MM.1S (cell line): Measurements from ENCODE around the gene KCNAB3.
A peak's percentile ranks its signal among the peaks of the same experiment; 100 is the strongest.

Experiments used
- DNase-seq: peaks from one replicate; pipeline ENCODE4 v3.0.0-alpha.2; 2015
- H2AFZ ChIP-seq: fragments of 300-600 bp; sonication (generic); 2 replicates; pipeline ENCODE4 v1.6.0; 2016; ENCODE audit warnings: antibody characterized with exemption, low read length
- H3F3A ChIP-seq: fragments of 300-600 bp; sonication (generic); 2 replicates; pipeline ENCODE4 v1.6.1; 2016; ENCODE audit warnings: mild to moderate bottlenecking, antibody characterized with exemption, low read length, moderate library complexity, mixed read lengths; ENCODE audit not compliant: insufficient read depth
- H3K27ac ChIP-seq: fragments of 300-600 bp; sonication (generic); 2 replicates; pipeline ENCODE4 v1.5.1; 2016; ENCODE audit warnings: mild to moderate bottlenecking, low read length
- H3K27me3 ChIP-seq: fragments of 300-600 bp; sonication (generic); replicated peaks from 2 replicates; pipeline ENCODE4 v1.6.0; 2016; ENCODE audit warnings: low read length; ENCODE audit not compliant: insufficient read depth
- H3K36me3 ChIP-seq: fragments of 300-600 bp; sonication (generic); replicated peaks from 2 replicates; pipeline ENCODE4 v1.6.1; 2016; ENCODE audit warnings: mild to moderate bottlenecking, low read length, mixed read lengths; ENCODE audit not compliant: insufficient read depth
- H3K4me1 ChIP-seq: fragments of 300-600 bp; sonication (generic); 2 replicates; pipeline ENCODE4 v1.6.1; 2016; ENCODE audit warnings: low read length, mixed read lengths
- H3K4me2 ChIP-seq: fragments of 300-600 bp; sonication (generic); 2 replicates; pipeline ENCODE4 v1.6.0; 2016; ENCODE audit warnings: low read depth, low read length
- H3K4me3 ChIP-seq: fragments of 300-600 bp; sonication (generic); 2 replicates; pipeline ENCODE4 v1.5.1; 2016; ENCODE audit warnings: low read length, mixed read lengths
- H3K79me2 ChIP-seq: fragments of 300-600 bp; sonication (generic); 2 replicates; pipeline ENCODE4 v1.6.1; 2016; ENCODE audit warnings: mixed run types, low read length, mixed read lengths
- H3K9ac ChIP-seq: fragments of 300-600 bp; sonication (generic); 2 replicates; pipeline ENCODE4 v1.6.1; 2016; ENCODE audit warnings: low read length, mixed read lengths
- H3K9me2 ChIP-seq: fragments of 300-600 bp; sonication (generic); replicated peaks from 2 replicates; pipeline ENCODE4 v1.6.1; 2016; ENCODE audit warnings: mild to moderate bottlenecking, low read length, mixed read lengths; ENCODE audit not compliant: insufficient read depth
- H3K9me3 ChIP-seq: fragments of 300-600 bp; sonication (generic); replicated peaks from 2 replicates; pipeline ENCODE4 v1.6.1; 2016; ENCODE audit warnings: mild to moderate bottlenecking, low read length, mixed read lengths; ENCODE audit not compliant: insufficient read depth
- H4K20me1 ChIP-seq: fragments of 300-600 bp; sonication (generic); 2 replicates; pipeline ENCODE4 v1.6.1; 2016; ENCODE audit warnings: mild to moderate bottlenecking, low read length, moderate library complexity, mixed read lengths; ENCODE audit not compliant: insufficient read depth
- CTCF ChIP-seq: fragments of 300-600 bp; sonication (generic); IDR thresholded peaks from 2 replicates; pipeline ENCODE4 v1.5.1; 2016; ENCODE audit warnings: antibody characterized with exemption, low read length, mixed read lengths
- EZH2 ChIP-seq: fragments of 300-600 bp; sonication (generic); optimal IDR thresholded peaks from 2 replicates; pipeline ENCODE3; 2017; ENCODE audit warnings: low read depth, mild to moderate bottlenecking, antibody characterized with exemption, low read length, mixed read lengths
- EZH2phosphoT487 ChIP-seq: fragments of 300-600 bp; sonication (generic); IDR thresholded peaks from 2 replicates; pipeline ENCODE4 v1.6.1; 2018; ENCODE audit warnings: antibody characterized with exemption, low read length

Gene KCNAB3

DNA sequence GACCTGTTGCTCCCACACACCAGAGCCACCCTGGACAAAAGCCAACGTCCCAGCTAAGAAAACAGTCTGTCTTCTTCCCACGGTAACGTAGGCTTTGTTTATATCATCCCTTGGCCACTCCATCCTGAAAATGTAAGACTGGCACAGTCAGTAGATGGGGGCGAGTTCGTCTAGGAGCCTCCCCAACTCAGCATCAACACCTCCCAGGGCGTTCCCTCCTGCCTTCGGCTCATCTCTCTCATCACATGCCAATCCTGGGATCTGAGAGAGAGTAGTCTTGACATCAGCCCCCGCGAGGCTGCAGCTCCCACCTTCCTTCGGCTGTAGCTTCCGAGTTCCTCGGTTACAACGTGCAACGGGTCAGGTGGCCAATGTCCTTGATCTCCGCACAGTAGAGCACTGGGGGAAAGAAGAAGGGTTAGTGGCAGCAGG, 14.5 kb downstream of the KCNAB3 start:
- Histone ChIP-seq H4K20me1 (no peaks in the 10 kb centered on the region), H3K9me3 (no peaks in the 10 kb centered on the region), H3K4me1 (no peaks in the 10 kb centered on the region), H3K27ac (peak overlapping the region; percentile 50; the same call in 1 of the 2 replicates), H3K4me3 (peak overlapping the region; percentile 56), H3F3A (no peaks in the 10 kb centered on the region), H3K36me3 (no peaks in the 10 kb centered on the region), H3K4me2 (peak overlapping the region; percentile 67), H3K9ac (peak overlapping the region; percentile 49; the same call in 1 of the 2 replicates), H3K27me3 (peaks cover 36% of the 10 kb centered on the region), H3K79me2 (no peaks in the 10 kb centered on the region), H2AFZ (peak overlapping the region; percentile 50), H3K9me2 (no peaks in the 10 kb centered on the region)
- no peak for DNase-seq
- TF ChIP-seq EZH2 (no peak), CTCF (no peak), EZH2phosphoT487 (no peak)

DNA sequence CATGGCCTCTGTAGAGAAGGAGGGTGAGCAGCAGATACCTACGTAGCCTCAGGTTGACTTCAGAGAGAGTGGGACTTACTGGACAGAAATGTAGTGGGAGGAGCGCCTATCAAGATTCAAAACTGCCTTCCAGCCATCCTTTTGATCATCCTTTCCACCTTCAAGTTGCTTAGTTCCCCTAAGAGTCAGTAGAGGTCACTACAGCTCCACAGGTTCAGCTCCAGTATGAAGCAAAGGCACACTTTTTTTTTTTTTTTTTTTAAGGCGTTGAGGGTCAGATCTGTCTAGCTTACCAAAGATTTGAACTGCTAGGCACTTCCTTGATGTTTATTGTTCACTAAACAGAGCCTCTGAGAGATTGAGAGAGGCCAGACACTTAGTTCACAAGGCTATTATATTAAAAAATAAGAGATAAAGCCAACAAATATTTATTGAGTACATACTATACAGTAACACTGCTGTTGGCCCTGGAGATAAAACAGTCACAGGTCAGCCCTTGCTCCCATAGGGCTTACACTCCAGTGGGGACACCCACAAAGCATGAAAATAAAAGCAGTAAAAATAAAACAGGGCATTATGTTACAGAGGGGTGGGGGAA, 16.6 kb downstream of the KCNAB3 start:
- DNase-seq: peak; percentile 83

GRCh38 chr17:7911116-7911515, 18.5 kb downstream of the KCNAB3 start:
- H3K9me3 ChIP-seq: no peaks in the 10 kb centered on the region
- H3K4me3 ChIP-seq: no peak overlapping the region
- no peaks in the 10 kb centered on the region for H3K4me1 ChIP-seq
- no peak overlapping the region for H3K4me2 ChIP-seq
- H3K9ac ChIP-seq: no peak overlapping the region
- DNase-seq: no peak
- no peaks in the 10 kb centered on the region for H3K36me3 ChIP-seq
- no peaks in the 10 kb centered on the region for H4K20me1 ChIP-seq
- H3K27me3 ChIP-seq: peaks cover 63% of the 10 kb centered on the region
- H3K79me2 ChIP-seq: no peaks in the 10 kb centered on the region
- TF ChIP-seq CTCF (no peak), EZH2phosphoT487 (no peak), EZH2 (no peak)
- H2AFZ ChIP-seq: no peak overlapping the region
- no peak overlapping the region for H3K27ac ChIP-seq
- no peaks in the 10 kb centered on the region for H3K9me2 ChIP-seq
- no peaks in the 10 kb centered on the region for H3F3A ChIP-seq

More for the DNA sequence above, 16.6 kb downstream of the KCNAB3 start:
- Histone ChIP-seq H3K36me3 (no peaks in the 10 kb centered on the region), H3K9me3 (no peaks in the 10 kb centered on the region), H3K79me2 (no peaks in the 10 kb centered on the region), H3K4me2 (no peak overlapping the region), H3K4me1 (no peaks in the 10 kb centered on the region), H3K27me3 (peaks cover 50% of the 10 kb centered on the region), H2AFZ (no peak overlapping the region), H3K9ac (no peak overlapping the region), H3F3A (no peaks in the 10 kb centered on the region), H4K20me1 (no peaks in the 10 kb centered on the region), H3K4me3 (no peak overlapping the region), H3K9me2 (no peaks in the 10 kb centered on the region), H3K27ac (no peak overlapping the region)
- peak; percentile 80 for TF ChIP-seq CTCF
- TF ChIP-seq EZH2phosphoT487: no peak
- TF ChIP-seq EZH2: no peak
